Kidney (tissue), 14 donors: Measurements from ENCODE around the gene NRCAM. TPM values are rescaled to one million over a fixed set of nuclear protein-coding genes. Genes with fewer than 3 reads are reported as not detected.

Source experiments
- DNase-seq, 5 donors: peaks; one replicate each; pipeline ENCODE4 v3.0.0-alpha.2; 2013 to 2020
- FAIRE-seq: peaks from 2 replicates; lab custom pipeline; 2012; peaks lifted over from hg19 to GRCh38; lab: Jason Lieb, UNC
- H3K27ac ChIP-seq, 2 donors: one replicate each; pipeline ENCODE4 v1.7.0; 2013; ENCODE audit warnings: low read depth in 2 of 2, low read length in 2 of 2, inconsistent platforms in 1 of 2
- H3K27me3 ChIP-seq: one replicate; pipeline ENCODE4 v1.7.1; 2013; ENCODE audit warnings: low read length, inconsistent platforms; ENCODE audit not compliant: control insufficient read depth, insufficient read depth
- H3K36me3 ChIP-seq, 3 donors: one replicate each; pipeline versions ENCODE4 v1.7.0 to v1.7.1; 2013; ENCODE audit warnings: low read length in 3 of 3, control low read depth in 1 of 3, inconsistent platforms in 1 of 3; ENCODE audit not compliant: insufficient read depth in 3 of 3, control insufficient read depth in 2 of 3
- H3K4me1 ChIP-seq, 3 donors: one replicate each; pipeline versions ENCODE4 v1.7.0 to v1.7.1; 2013; ENCODE audit warnings: low read length in 3 of 3, inconsistent platforms in 1 of 3, low read depth in 1 of 3; ENCODE audit not compliant: control insufficient read depth in 2 of 3, insufficient read depth in 2 of 3
- H3K4me3 ChIP-seq, 3 donors: one replicate each; pipeline versions ENCODE4 v1.7.0 to v1.8.1; 2013; ENCODE audit warnings: low read length in 3 of 3, control low read depth in 1 of 3, inconsistent platforms in 1 of 3
- H3K9ac ChIP-seq, 3 donors: one replicate each; pipeline versions ENCODE4 v1.7.0 to v1.7.1; 2013; ENCODE audit warnings: low read length in 3 of 3, control low read depth in 1 of 3, inconsistent platforms in 1 of 3
- H3K9me3 ChIP-seq, 3 donors: one replicate each; pipeline versions ENCODE4 v1.7.0 to v1.7.1; 2013; ENCODE audit warnings: low read length in 3 of 3, control low read depth in 1 of 3, inconsistent platforms in 1 of 3; ENCODE audit not compliant: control insufficient read depth in 2 of 3, insufficient read depth in 1 of 3
- intact Hi-C: fragments of 100-400 bp; cut with DNase I; formaldehyde crosslinking; loops from one replicate; pipeline ENCODE4 v1.11.1; 2022
- polyA plus RNA-seq: library from polyadenylated mRNA; stranded (reverse); fragments of 350-450 nt; fragmentation: Illumina TruSeq; extraction: RNeasy Lipid Tissue Mini Kit (QIAGEN cat#74804); gene quantifications from one replicate; pipeline ENCODE4 v1.2.3, GENCODE V29; 2014; ENCODE audit warnings: low read depth, low replicate concordance; ENCODE audit not compliant: insufficient read depth
- total RNA-seq: library from RNA; stranded (reverse); fragmentation: NEBNext Ultra II Directional; extraction: Animal tissue kit (Norgen Biotek cat#: 25700); gene quantifications from one replicate; pipeline ENCODE4 v1.2.1, GENCODE V29; 2021
- TF ChIP-seq, protein P1 (sequence below): IDR thresholded peaks from 3 replicates; pipeline ENCODE4 v1.5.1; 2012; ENCODE audit warnings: mild to moderate bottlenecking, moderate library complexity, borderline replicate concordance; ENCODE audit not compliant: insufficient read depth; ENCODE audit errors: extremely low read depth
- donor health status: control.
- donor health status: control.
- donor health status: control.
- donor health status: control.
- donor health status: control.
- donor health status: DM: yes; HTN: yes; CAD: no.
- donor health status: Normal renal cell carcinoma (clear cell type).

Gene NRCAM
- total and polyA plus RNA-seq, 2 donors from 2014 or later, result 16.8 to 20.6 TPM

DNA sequence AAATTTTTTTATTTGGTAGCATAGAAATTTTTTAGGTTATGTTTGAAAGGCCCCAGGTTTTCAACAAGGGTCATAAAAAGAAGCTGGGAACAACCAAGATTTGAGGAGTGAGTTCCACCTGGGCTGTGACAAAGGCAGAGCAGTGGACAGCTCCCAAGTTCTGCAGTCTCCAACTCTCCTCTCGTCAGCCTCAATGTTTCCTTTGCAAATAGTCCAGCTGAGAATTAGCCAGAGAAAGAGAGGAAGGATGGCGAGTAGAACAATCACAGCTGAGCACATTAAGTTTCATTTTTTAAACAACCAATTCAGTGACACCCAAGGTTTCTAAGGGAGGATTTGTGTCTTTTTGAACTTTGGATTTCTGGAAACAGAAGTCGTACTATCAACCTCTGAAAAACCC is 143.2 kb downstream of the NRCAM start:
- H3K27ac ChIP-seq, result no peak overlapping the region
- H3K36me3 ChIP-seq, result no peaks in the 10 kb centered on the region
- DNase-seq, result no peak
- H3K9ac ChIP-seq, result no peak overlapping the region
- no peak for FAIRE-seq
- no peaks in the 10 kb centered on the region for H3K27me3 ChIP-seq
- intact Hi-C loops, result no loop called here
- H3K4me1 ChIP-seq, result peaks cover 0 to 2% (median 0%) of the 10 kb centered on the region in 3 donors
- H3K4me3 ChIP-seq, result no peak overlapping the region
- TF ChIP-seq, protein P1, sequence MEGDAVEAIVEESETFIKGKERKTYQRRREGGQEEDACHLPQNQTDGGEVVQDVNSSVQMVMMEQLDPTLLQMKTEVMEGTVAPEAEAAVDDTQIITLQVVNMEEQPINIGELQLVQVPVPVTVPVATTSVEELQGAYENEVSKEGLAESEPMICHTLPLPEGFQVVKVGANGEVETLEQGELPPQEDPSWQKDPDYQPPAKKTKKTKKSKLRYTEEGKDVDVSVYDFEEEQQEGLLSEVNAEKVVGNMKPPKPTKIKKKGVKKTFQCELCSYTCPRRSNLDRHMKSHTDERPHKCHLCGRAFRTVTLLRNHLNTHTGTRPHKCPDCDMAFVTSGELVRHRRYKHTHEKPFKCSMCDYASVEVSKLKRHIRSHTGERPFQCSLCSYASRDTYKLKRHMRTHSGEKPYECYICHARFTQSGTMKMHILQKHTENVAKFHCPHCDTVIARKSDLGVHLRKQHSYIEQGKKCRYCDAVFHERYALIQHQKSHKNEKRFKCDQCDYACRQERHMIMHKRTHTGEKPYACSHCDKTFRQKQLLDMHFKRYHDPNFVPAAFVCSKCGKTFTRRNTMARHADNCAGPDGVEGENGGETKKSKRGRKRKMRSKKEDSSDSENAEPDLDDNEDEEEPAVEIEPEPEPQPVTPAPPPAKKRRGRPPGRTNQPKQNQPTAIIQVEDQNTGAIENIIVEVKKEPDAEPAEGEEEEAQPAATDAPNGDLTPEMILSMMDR, result no peak
- H3K9me3 ChIP-seq, result no peaks in the 10 kb centered on the region

DNA sequence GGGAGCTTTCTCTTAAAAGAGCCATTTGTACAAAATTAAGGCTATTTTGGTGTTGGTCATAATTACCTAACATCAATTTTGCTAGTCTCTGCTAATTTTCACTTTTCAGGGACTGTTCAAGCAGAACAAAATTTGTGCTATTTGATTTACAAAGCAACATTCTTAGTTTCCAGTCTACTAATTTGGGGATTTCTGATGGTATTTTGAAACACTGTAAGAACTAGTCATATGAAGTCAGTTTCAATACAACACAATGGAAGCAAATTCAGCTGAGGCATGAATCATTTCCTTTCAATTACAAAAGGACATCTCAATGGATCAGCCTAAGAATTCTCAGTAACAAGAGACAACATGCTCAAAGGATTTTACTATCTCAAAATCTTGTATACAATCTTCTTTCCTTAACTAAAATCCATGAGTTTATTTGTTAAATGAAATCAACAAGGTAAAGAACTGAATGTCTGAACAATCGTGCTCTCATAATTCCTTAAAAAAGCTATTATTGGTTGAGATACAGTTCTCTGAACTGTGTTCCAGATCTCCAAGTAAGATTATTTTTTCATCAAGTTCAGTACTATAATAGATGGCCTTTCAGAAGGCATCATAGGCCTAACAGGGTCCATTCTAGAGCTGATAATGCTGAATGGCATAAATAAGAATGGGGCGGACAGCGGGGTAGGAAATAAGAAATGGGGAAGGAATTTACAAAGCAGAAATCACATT is 144.6 kb downstream of the NRCAM start:
- H3K36me3 ChIP-seq, result no peaks in the 10 kb centered on the region
- TF ChIP-seq, protein P1, result no peak
- H3K27ac ChIP-seq, result no peak overlapping the region
- FAIRE-seq, result no peak
- no peaks in the 10 kb centered on the region for H3K27me3 ChIP-seq
- intact Hi-C loops, result no loop called here
- no peak for DNase-seq
- H3K4me3 ChIP-seq, result no peak overlapping the region
- no peak overlapping the region for H3K9ac ChIP-seq
- peaks cover 0 to 2% (median 0%) of the 10 kb centered on the region in 3 donors for H3K4me1 ChIP-seq
- no peaks in the 10 kb centered on the region for H3K9me3 ChIP-seq

DNA sequence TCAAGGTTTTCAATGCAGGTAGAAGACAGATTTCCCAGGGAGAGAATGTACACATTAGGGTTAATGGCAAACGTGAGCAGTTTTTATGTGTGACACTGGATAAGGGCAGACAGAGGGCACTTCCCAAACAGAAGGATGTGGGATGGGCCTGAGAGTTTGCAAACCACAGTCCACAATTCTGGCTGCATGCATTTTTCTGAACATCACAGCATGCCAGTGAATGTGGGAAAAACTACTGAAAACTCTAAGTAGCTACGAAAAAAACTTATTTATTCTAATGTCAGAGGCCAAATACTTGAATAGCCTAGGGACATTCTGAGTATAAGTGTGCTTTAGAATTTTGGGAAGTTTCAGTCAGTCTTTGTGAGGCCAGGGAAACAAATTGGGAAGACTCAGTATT is 145.9 kb downstream of the NRCAM start:
- FAIRE-seq (no peak), DNase-seq (no peak)
- Histone ChIP-seq H3K9ac (no peak overlapping the region), H3K36me3 (no peaks in the 10 kb centered on the region), H3K27ac (no peak overlapping the region), H3K9me3 (no peaks in the 10 kb centered on the region), H3K27me3 (no peaks in the 10 kb centered on the region), H3K4me1 (peaks cover 0 to 2% (median 0%) of the 10 kb centered on the region in 3 donors), H3K4me3 (no peak overlapping the region)
- intact Hi-C loops, result no loop called here
- TF ChIP-seq, protein P1, result no peak
